Activated CD4-positive, alpha-beta T cell treated with anti-CD3 and anti-CD28 coated beads, Interleukin-2, Interleukin-6, amounts not matched to agents 100 ng/mL and 50 ng/mL, durations not matched to agents 16 hours and 8 hours (primary cell): ENCODE results near the gene DPF3.

ENCODE experiments used
- DNase-seq: peaks from one replicate; pipeline ENCODE4 v3.0.0-alpha.2; 2020

The DPF3 gene

DNA sequence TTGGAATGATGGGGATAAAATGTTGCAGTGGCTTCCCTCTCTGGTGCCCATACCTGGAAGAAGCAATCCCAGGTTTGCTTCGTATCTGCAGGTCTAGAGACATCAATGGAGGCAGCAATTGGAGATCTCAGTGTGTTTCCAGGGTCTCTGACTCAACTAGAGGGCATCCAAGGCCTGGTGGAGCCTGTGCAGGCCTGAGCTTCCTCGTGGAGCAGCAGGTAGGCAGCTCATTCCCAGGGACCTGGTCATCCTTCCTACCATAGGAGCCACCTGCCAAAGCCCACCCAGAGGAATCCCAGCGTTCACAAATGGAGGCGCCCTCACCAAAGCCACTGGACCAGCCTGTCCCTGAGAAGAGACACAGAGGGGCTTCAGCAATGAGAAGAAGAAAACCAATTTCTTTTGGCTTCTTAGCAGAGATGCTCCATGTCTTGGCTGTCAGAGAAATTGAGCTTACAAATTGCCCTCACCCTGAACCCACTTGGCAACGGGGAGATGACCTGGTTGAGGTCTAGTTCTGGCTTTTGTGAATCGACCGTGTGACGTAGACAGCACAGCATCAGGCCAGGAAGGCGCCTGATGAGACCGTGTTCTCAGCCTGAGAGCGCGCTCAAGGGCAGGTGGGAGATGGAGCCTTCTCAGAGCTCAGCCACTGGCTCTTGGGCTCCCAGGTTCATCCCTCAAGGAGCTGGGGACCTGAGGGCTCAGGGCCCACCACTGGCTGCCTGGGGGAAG, 283.6 kb downstream of the DPF3 start:
- DNase-seq = no peak

DNA sequence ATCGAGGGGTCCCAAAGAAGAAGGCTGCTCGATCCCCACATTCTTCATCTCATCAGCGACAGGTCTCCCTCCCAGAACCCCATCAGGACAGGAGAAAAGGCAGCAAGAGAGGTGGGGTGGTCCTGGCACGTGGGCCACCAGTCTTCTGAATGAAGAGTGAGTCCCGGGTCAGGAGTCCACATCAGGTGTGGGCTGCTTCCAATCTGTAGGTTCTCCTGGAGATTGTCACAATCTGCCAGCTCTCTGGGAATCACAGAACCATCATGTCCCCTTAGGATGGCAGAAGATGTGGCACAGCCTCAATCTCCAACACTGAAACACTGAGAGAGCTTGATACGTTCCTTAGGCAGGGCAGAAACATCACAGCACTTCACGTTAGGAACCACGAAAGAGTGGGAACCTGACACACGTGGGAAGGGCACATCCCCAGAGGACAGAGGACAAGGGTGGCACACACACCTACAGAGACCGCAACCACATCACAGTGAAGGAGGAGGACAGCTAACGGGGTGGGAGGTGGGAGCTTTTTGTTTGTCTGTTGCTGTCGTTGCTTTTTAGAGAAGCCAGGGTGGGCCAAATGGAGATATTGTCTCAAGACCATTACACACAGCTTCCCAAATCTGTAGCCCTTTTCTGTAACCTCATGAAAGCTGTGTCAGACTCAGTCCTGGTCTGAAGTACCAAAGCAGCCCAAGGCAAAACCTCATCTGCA, 284.5 kb downstream of the DPF3 start:
- no peak for DNase-seq

DNA sequence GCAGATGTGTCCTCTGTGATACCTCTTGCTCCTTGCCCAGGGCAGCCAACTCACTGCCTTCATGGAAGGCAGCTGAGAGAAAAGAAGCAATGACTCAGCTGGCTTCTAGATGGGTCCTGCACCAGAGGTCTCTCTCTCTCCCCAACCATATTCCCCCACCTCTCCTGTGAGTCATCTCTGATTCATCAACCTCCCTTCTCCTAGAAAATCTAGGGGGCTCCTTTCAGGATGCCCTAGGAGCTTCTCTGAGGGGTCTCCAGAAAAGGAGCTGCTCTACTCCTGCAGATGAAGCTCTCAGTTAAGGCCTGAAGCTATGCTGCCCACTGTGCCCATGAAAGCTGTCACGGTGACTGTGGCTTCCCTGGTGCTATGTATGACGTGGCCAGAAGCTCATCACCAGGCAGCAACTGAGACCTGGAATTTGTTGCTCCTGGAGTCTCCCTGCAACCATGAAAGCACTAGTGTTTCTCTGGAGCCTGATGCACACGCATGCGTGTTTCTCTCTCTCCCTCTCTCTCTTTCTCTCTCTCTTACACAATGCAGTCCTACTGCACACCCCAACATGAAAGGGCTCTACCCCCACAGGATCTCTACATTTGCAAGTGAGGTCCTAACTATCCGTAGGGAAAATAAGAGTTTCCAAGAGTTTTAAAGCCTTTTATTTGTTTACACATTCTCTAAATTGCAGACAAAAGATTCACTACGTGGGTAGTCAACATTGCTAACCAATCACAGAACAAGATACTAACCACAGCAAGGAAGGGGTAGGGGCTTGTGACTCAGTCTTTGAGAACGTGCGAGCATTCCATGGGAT, 285.3 kb downstream of the DPF3 start:
- DNase-seq = peak; percentile 7

DNA sequence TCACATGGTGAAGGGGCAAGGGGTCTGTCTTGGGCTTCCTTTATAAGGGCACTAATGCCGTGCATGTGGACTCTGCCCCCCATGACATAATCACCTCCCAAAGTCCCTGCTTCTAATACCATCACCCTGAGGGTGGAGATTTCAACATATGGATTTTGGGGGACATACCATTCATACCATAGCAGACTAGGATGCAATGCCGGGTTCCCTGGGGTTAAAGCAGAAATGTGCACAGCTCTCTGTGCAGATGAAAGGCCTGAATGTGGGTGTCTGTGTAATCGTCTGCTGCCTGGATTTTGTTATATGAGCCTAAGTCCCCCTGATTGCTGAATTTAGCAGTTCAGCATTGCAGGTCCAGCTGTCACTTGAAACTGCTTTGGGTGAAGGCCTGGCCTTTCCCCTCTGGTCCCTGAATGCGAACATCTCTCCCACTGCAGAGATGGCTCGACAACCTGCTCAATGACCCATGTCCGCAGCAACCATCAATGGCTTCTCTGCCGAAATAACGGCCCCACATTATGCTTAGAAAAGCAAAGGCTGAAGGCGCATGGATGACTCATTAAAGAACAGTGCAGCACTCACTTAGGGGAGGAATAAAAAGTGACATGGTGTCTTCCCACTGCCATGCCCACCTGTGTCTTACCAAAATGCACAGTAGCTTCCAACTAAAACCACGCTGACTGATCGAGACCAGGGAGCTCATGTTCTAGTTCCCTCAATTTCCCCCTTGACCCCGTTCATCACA, 286.3 kb downstream of the DPF3 start:
- DNase-seq = no peak

DNA sequence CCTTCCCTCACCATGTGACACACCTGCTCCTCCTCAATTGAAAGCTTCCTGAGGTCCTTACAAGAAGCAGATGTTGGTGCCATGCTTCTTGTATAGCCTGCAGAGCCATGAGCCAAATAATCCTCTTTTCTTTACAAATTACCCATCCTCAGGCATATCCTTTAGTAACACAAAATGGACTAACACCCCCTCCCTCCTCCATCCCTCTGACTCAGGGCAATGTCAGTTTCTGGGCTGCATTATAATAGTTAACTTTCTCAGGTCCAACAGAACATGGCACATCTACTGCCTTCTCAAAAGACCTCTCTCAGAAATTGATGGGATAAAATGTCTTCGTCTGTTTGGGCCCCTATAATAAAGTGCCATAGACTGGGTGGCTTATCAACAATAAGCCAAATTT, 287.0 kb downstream of the DPF3 start:
- DNase-seq = no peak

DNA sequence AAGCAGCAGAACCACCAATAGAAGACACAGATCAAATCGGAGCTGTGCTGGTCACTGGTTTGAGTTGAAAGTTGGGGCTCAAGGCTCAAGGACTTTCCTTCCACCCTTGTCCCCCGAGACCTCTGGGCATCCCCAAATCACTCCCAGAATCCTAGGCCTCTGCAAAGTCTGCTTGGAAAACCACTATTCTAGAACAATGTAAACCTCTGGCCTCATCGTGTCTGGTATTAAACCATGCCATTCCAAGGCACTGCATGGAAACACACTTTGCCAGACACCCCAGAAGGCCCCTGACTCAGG, 288.0 kb downstream of the DPF3 start:
- no peak for DNase-seq

DNA sequence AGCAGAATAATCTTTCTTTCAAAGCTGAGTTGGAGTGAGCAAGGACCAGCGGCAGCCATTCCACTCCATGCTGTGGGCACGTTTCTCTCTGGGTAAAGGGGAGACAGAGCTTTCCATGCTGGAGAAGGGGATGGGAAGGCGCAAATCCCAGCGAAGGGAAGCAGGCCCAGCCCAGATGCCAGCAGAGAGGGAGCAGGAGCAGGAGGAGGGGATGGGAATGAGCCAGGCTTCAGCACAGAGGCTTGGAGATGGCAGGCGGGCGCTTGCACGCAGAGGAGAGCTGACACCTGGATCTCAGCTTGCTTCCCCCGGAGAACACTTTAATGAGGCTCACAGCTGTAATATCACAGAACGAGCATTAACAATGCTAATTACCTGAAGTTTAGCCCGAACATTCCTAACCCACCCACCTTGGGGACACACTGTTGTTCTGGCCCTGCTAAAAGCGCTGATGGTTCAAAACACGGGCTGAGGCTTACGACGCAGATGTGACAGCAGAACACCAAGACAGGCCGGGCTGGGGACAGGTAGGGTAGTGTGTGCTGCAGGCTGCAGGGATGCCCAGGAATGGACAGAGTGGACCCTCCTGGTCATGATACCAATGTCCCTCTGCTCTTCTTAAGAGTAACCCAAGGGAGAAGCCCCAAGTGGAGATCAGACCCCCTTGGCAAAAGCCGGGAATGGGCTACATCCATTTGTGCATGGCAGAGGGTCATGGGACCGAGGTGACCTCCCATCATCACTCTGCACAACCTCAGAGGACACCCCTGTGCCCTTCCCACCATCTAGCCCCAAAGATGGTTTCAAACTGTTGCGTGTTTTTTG, 288.6 kb downstream of the DPF3 start:
- no peak for DNase-seq

DNA sequence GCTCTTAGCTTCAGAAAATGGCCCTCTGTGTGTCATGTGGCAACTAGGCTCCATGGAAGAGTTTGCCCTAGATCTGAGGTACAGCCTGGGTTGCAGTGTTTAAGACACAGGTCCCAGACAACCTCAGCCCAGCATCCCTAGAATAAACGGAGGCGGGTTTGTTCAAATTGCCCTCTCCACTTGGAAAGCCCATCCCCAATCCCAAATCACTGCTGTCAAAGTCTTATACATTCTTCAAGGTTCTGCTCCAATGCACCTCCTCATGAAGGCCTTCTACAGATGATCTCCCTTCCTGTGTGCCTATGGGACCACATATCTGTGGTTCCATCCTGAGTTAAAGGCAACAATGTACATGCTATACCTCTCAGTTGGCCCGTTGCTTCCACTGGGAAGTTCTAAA, 289.8 kb downstream of the DPF3 start:
- no peak for DNase-seq

DNA sequence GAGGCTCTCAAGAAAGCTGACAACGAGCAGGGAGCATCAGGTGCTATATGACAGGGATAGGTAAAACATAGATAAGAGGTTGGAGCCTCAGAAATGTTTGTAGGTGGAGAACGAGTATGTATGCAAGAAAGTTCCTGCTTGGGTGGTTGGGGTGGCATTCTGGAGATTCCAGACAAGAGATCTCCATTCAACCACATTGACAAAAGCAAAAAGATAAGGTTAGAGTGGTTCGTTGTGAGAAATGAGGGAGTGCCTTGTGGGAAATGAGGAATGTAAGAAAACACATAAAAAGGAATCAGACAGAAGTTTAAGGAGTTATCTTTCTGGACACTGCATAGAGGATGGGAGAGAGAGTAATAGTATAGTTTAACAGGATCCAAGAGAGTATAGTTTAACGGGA, 290.3 kb downstream of the DPF3 start:
- DNase-seq = no peak

DNA sequence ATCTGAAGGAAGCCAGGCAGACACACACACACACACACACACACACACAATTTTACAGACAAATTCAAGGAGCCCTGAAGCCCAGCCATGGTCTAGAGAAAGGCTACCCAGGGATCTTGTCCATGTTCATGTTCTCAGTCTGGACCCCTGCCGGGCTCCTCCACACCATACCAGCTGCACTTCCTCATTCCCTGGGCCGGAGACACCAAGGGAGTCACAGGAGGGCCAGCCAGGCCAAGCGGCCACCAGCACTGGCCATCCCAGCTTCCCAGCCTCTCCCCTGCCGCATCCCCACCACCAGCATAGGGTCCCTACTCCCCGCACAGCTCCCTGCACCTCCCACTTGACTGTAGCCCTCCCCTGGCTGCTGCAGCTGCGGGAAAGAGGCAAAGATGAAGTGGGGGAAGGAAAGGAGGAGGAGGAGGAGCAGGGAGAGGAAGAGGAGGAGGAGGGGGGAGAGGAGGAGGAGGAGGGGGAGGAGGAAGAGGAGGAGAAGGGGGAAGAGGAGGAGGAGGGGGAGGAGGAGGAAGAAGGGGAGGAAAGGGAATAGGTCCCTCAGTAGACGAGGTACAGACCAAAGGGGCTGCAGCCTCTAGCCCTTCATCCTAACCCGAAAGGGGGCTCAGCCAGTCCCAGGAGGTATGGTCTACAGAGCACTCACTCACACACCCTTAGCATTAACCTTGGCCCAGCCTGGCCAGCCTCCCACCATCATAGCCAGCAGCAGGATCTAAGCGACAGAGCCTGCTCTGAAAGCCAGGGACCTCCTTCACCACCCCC, 293.2 kb downstream of the DPF3 start:
- no peak for DNase-seq

DNA sequence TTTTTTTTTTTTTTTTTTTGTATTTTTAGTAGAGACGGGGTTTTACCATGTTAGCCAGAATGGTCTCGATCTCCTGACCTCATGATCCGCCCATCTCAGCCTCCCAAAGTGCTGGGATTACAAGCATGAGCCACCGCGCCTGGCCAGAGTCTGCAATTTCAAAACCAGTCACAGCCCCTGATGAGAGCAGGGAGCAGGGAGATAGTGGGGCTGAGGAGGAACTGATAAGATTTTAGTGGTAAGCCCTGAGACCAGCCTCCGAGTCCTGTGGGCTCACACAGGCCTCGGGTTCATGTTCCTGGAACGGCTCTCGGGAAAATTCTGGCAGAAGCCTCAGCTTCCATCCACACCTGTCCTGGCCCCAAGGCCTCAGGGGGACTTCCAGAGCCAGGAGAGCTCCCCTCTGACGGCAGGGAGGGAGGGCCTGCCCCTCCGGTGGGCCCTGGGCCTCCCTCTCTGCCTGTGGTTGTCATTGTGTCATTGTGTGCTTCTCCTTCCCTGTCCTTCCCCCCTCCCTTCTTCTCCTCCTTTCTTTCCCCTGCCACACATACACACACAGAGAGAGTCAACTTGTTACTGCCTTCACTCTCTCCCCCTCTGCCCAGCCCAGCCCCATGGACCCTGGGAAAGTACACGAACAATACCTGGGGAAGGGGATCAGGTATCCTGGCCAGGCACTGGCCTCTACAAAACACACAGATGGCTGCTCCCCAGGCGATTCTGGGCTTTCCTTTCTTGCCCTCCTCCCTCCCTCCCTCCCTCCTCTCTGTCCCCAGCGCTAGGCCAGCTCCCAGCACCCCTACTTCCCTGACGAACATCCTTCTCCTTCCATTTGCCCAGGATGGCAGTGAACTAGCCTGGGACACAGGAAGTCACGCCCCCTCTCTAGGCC, 294.1 kb downstream of the DPF3 start:
- DNase-seq = no peak

DNA sequence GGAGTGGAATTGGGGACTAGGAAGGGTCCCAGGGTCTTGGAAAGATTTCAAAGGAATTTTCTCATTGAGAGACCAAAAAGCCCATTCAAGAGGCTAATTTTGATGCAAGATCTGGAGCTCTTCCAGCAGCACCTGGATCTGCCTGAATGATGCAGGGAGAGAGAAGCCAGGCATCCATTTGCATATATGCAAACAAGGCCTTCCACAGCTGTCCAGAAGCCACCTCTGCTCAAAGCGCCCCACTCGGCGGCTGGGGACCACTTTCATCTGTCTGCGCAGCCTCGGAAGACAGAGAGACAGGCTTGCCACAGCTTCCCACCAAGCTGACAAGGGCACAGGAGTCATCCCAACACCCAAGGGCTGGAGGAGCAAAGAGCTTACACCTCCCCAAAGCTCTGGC, 295.6 kb downstream of the DPF3 start:
- DNase-seq = no peak

DNA sequence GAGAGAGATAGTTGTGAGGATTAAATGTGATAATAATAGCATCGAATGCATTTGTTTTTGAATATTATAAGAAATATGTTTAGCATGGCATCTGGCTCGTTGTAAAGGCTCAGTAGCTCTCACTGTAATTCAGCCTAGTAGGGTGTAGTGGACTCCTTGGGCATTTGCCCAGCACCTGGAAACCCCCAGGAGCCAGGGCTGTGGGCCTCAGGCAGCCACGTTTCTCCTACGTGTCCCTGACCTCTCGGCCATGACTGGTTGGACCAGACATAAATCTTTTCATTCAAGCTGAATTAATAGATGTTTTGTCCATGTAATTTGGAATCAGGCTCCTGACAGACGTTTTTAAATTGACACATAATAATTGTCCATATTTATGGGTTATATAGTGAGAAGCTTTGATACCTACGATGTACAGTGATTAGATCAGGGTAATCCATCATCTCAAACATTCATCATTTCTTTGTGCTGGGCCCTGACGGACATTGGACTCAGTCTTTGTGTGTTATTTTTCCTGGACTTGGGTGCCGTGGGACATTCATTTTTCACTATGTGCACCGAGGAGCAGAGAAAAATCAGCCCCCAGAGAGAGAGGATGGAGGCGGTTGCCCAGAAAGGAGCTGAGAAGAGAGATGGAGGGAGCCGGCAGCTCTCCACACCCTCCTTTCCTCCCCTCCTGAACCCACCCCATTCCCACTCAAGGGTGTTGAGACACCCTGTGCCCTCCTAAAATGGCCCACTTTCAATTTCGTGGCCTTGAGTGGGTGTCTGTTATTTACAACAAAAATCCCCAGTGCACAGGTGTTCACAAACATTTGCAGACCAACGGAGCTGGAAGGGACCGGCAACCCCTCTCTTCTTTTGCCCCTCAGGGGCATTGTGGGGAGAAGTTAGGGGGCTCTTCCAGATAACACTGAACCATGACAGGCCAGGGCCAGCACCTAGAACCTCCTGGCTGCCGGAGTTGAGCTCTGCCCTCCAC, 296.4 kb downstream of the DPF3 start:
- no peak for DNase-seq

DNA sequence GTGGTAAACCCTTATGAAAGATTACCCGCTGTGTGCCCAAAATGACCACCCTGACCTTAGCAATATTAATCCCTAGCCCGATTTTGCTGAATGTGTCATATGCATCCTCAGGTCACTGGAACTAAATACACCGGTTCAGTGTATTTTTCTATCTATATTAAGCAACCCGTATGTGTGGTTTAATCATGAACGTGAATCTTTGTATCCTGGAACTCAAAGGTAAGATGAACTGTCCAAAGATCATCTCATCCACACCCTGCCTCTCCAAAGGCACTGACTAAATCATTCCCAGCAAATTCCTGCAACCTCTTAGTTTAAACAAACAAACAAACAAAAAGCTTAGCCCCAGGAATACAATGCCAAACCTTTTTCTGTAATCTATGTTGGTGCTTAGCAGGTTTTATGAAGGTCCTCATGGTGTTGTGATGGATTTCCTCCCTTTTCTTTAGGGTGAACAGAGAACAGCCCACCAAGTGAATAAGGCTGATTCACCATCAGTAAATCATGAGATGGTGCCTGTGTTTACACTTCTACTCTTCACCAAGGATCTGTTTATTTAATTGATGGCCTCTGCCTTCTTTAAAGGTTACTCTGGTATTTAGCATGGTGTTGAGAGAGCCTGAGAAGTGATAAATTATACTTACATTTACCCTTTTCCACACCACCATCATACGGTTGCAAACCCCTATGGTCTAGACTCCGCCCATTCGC, 298.6 kb downstream of the DPF3 start:
- DNase-seq = no peak

DNA sequence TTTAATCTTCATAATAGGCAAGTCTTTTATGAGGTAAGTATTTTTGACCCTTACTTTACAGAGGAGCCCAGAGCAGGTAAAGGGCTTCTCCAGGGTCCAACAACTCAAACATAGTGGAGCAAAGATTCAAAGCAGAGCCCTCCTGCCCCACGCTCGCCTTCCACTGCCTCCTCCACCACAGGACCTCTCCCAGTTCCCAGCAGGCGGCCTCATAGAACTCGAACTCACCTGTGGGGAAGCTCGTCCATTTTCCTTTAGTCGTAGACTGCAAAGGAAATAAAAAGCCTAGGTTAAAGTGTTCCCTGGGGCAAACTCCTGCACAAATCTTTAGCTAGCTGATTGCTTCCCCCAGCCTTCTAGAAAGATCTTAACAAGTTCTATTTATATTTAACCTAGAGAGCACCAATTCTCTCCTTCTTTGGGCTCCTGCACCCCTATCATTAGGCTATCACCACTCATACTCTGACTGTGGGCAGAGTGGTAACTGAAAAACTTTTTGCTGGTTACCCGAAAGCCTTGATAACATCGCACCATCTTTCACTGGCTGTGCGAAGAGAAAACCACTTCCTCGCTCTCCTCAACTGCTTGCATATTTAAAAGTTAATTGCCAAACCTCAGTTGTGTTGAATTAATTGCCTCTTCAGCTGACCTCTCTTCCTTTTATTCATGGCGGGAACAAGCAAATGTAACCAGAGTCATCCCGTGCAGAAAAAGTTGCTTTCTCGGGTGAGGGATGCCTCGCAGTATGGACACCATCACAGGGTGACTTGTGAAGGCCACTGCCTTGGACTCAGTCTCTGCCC, 299.6 kb downstream of the DPF3 start:
- peak; percentile 85 for DNase-seq

DNA sequence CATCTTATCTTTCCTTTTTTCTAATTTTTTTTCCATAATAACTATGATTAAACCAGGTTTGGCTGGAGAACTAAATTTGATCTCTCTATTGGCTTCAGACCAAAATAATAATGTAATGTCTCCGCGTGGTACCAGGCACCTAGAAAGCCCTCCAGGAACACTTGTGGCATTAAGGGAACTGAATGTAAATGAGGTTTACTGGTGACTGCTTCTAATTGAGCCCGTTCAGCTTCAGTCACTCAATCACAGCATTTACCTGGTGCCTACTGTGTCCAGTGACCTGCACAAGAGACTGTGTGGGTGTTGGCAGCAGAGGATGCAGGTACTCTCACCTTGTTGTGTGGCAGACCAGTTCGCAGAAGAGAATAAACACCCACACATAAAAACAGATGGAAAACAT, 302.5 kb downstream of the DPF3 start:
- no peak for DNase-seq

DNA sequence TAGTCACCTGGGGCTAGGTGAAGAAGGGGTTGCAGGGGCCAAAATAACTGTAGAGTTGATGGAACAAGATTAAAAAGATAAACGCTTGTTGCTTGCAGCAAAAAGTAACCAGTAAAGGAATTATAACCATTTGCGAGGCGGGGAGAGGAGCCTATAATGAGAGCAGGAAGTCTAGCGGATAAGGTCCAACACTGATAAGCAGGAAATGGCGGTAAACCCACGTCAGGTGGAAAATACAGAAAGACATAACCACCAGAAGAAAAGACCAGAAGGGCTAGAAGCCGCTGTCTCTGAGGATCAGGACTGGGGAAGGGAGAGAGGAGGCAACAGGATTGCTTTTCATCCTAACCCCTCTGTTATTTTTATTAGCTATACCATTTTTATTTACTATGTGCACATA, 303.3 kb downstream of the DPF3 start:
- DNase-seq = peak; percentile 61

DNA sequence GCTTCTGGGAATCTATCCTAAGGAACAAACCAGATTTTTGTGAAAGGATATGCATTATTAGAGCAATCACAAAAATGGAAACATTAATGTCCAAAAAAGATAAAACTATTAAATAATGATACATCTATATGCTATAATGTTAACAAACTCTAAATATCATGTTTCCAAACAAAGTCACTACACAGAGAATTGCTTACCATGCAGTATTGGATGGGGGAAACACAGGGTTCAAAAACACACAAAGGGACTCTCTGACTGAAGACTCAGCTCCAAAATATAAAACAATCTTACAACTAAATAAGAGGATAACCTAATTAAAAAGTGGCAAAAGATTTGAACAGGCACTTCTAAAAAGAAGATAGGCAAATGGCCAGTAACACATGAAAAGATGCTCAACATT, 304.2 kb downstream of the DPF3 start:
- no peak for DNase-seq
